SK-N-MC (cell line): ENCODE data around the gene B4GALT1.

Experiments
- EZH2 ChIP-seq: fragments of 200-600 bp; sonication (generic); IDR thresholded peaks from one replicate; pipeline ENCODE4 v1.6.1; 2017; ENCODE audit warnings: antibody characterized with exemption
- FOXP2 ChIP-seq: optimal IDR thresholded peaks from 2 replicates; pipeline ENCODE3; 2011; ENCODE audit warnings: mild to moderate bottlenecking, moderate library complexity; ENCODE audit not compliant: insufficient read depth; ENCODE audit errors: extremely low read length, control extremely low read depth

DNA sequence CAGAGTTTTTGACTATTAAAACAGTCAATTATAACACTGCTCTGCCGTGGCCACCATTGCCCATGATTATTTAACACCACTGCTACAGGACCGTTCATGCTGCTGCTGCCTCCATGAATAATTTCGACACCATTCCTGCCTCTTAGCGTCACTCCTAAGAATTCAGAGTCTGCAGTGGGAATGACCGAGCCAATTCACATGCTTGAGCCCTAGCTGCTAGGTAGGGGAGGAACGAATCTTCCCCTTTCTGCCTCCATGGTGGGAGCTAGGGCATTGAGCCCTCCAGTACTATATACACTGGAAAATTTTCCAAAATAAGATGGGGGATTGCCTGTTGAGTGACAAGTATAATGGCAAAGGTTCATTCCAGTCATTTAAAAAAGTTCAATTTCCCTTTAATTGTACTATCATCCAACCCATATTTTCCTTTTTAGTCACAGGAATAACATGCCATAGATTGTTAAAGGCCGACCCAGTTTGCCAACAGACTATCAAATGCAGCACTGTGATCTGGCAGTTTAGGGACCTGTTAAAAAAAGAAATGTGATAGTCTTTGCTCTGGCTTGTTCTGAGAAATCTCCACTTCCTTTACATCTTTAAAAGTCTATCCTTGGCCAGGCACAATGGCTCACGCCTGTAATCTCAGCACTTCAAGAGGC lies 13.5 kb upstream of the B4GALT1 start:
- no peak for TF ChIP-seq EZH2
- no peak for TF ChIP-seq FOXP2
